HG03039 (cell line): Measurements from ENCODE around the gene SLAMF1.
A peak's percentile ranks its signal among the peaks of the same experiment; 100 is the strongest.
"Not testable (repeated sequence)": the region's sequence is repeated elsewhere in the genome, so short reads cannot be mapped to it uniquely, and the experiment has no call there.

Source experiments
- ATAC-seq: cut with Tn5 transposase; IDR thresholded peaks from one replicate; pipeline ENCODE4 v1.9.1; 2021; ENCODE audit warnings: mild to moderate bottlenecking, moderate library complexity; ENCODE audit not compliant: unreplicated experiment

Gene SLAMF1, protein sequence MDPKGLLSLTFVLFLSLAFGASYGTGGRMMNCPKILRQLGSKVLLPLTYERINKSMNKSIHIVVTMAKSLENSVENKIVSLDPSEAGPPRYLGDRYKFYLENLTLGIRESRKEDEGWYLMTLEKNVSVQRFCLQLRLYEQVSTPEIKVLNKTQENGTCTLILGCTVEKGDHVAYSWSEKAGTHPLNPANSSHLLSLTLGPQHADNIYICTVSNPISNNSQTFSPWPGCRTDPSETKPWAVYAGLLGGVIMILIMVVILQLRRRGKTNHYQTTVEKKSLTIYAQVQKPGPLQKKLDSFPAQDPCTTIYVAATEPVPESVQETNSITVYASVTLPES

DNA sequence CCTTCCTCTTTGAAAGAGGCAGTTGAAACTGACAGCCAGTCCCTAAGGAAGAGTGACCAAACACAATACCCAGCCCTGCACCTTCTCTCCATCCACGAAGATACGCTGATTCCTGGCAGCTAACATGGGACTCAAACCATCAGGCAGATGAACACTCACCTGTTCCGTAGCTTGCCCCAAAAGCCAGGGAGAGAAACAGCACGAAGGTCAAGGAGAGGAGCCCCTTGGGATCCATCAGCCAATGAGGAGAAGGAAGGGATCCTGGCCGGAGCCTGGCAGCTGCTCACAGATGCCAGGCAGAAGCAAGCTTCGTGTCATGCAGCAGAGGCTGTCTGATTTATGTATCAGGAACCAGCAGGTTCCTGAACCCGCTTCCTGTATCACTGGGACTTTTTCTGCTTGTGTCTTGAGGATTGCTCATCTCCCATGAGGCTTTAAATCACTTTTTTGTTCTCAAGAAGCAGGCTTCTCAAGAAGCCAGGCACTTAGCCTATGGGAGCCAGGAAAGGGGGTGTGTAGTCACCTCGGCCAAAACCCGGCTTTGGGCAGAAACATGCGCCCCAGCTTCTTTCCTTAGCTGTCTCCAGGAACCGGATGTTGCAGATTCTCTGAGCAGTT, at the start of gene SLAMF1:
SLAMF1 (minus strand) TSS at position 334 of the 618 bp plus-strand sequence; CDS start at position 235, 99 bp downstream.
- no peak for ATAC-seq

- not testable (repeated sequence) for ATAC-seq
Observed at GRCh38 chr1:160692390-160692789, 45.5 kb upstream of the SLAMF1 start.

DNA sequence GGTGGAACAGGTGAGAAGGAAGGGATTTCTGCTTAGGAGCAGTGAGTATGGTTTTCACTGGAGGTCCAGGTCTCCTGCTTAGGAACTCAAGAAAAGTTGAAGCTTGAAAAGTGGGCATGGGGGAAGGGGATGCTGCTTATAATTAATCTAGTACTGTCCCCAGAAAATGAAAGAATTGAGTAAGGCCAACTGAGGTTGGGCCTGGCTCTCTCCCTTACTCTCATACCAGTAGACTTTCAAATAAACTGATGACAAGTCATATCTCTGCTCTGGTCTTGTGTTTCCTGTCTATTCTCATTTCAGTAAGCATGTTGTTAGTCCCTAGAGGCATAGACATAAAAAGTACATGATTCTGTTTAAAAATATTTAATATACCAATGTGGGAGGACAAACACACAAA, 38.4 kb upstream of the SLAMF1 start:
- ATAC-seq = no peak

DNA sequence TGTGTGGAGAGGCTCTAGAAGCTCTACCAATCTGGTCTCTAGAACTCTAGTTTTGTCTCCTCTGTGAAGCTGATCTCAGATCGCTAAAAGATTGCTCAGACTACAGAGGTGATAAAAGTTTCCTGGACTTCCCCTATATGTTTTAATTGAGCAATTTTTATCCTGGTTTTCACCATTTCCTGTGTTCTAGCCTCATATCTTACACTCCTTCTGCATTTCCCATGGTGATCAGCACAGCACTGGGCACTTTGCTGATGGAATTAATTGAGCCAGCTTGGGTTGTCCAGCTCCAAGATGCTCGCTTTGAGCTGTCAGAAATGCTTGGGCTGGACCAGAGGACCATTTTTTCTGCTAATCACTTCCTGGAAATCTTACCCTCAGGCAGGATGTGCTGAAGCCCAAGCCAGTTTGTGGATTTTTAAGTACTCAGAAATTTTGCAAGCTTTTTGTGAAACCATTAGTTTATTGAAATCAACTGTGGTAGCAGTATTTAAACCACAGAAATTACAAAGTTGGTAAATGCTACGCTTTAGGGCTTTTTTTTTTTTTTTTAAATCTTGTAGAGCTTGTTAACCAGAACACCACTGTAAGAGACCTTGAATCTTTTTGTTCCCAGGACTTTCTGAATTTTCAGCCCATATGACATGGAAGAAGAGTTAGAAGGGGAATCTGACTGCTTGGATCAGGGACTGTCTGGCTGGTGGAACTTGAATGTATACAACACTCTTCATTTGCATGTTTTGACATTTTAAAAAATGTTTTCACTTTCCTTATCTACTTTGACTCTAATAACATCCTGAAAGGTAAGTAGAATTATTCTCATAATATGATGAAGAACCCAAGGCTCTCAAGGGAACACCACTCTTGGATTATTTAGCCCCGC, 36.4 kb upstream of the SLAMF1 start:
- ATAC-seq = no peak

DNA sequence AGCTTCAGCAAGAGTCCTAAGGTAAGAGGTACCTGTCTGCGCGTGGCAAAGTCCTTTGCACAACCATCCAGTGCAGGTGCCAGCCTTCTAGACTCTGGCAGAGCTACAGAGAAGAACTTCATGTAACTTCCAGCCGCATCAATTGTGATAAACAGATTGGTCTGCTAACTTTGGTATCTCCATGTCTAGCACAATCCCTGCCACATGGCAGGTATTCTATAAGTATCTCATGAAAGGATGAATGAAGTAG, 35.0 kb upstream of the SLAMF1 start:
- ATAC-seq = no peak

DNA sequence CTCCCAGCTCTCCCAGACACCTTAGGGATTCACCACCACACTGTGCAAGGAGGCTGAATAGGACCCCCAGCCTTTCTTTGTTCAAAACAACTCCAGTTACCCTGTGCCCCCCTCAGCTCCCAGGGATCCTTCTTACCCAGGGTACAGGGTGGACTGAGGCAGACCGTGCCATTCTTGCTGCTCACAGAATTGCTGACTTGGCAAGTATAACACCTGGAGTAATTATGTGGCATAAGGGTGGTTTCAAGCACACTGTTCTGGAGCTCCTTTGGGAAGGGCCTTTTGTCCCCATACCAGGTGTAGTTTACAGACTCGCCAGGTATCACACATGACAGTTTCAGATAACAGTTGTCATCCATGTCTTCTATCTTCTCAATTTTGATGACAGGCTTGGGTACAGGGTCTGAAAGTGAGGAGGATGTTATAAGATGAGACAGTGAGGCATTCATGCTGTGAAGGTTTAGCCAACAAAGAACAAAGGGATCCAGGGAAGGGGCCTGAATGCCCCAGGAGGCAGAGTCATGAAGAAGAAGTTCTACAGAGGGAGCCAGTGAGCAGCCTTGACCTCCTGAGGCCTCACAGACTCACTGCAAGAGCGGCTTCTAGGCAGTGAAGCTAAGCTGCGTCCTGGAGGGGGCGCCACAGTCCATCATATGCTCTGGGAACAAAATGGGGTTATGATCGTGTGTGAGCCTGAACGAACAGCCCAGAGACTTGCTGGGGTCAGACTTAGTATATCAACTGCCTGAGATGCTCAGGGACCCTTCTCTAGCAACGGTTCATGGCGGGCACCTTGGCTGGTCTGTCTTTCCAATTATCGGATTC, 34.4 kb upstream of the SLAMF1 start:
- ATAC-seq = no peak

DNA sequence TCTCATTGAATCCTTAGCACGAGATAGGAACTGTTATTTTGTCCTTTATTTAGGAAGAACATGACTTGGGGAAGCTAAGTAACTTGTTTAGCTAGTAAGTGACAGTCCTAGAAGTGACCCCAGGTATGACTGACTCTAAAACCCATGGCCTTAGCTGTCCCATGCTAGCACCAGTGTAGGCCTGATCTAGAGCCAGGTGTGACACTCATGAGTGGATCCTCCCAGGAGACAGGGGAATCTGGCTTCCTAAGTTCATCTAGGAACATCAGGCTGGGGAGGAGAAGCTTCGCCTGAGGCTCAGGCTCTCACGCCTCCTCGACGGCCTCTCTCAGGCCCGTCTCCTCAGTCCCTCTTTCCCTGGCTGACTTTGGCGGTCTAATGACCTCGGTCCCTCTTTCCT, 33.6 kb upstream of the SLAMF1 start:
- no peak for ATAC-seq

GRCh38 chr1:160679893-160680292, 33.0 kb upstream of the SLAMF1 start:
- no peak for ATAC-seq

DNA sequence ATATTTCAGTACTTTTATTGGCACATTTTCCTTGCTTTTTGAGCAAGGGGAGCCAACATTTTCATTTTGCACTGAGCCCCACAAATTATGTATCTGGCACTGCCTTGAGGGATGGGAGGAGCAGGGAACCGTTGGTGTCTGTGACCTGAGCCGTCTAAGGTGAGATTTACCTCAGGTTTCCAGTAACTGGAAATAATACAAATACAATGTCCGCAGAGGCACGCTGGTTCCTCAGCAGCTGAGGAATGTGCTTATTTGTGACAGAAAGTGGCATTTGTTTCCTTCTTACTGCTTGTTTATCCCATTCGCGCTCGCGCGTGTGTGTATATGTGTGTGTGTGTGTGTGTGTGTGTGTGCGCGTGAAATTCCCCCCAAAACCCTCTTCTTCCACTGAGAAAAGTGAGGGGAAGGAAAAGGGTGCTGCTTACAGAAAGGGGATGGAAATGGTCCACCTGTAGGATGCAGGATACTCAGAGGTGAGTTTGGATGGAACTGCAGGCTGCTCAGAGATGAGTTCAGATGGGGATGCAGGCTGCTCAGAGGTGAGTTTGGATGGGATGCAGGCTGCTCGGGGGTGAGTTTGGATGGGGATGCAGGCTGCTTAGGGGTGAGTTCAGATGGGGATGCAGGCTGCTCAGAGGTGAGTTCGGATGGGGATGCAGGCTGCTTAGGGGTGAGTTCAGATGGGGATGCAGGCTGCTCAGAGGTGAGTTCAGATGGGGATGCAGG, 30.2 kb upstream of the SLAMF1 start:
- ATAC-seq = no peak

GRCh38 chr1:160675641-160676410, 29.0 kb upstream of the SLAMF1 start:
- peak; percentile 47 for ATAC-seq

DNA sequence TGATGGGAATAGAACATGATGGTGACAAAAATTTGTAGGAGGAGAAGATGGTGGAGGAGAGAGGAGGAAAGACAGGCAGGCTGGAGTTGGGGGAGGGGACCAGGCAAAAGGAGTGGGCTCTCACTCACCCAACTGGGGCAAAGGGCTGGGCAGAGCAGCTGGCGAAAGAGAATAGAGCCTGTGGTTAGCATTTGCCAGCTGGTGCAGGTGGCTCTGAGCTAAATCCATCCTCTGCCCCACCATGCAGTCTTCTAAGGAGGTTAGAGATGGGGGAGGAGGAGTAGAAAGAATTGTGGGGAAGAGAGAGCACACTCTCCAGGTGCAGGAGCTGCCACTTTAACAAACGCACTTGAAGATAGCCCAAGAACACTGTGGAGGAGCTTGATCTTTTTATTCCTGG, 27.6 kb upstream of the SLAMF1 start:
- ATAC-seq = no peak

GRCh38 chr1:160672789-160673695, 26.2 kb upstream of the SLAMF1 start:
- no peak for ATAC-seq

DNA sequence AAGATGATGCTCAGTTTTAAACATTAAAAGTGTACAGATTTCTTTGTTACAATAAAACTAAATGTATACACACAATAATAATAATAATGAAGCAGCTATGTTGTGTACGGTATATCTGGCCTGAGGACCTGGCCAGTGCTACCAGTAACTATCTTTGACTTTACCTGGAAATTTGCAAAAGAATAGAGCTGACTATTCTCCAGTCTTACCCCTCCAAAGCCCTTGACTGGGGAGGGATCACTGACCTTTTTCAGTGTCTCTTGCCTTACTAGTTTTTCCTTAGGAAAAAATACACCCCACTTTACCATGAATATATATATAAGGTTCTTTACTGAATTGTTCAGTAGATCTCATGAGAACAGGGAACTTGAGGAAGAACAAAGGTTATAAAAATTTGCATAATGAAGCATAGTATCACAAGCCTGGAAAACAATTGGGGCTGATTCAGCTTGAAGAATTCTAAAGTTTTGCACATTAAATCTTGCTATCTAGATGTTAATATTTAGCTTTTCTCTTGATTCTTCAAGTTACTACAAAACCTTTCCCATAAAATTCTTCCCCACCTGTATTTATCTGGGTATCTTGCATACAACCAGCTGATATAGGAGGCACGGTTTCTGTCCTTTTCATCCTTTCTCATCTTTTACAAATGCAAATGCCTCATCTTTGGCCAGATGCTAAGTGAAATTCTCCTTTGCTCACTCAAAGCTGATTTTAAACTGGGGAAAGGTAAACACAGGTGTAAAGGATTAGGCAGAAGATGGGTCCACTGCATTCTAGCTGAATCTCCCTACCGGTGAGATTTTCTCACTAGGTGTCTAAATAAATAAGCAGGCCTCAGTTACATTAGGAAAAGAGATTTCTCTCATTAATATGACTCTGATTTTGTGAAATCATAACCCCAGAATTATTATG, 25.0 kb upstream of the SLAMF1 start:
- ATAC-seq = no peak

DNA sequence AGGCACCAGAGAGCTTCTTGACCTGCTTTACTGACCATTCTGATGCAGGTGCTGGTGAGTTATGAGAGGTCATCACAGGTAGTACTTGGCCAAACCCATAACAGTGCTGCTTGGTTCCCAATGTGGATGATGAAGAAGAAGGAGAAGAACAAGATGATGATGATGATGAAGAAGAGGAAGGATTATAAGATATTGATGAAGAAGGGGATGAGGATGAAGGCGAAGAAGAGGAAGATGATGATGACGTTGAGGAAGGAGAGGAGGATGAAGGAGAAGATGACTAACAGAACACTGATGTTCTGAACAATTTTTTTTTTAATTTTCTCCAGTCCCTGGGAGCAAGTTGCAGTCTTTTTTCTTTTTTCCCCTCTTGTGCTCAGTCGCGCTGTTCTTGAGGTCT, 23.9 kb upstream of the SLAMF1 start:
- no peak for ATAC-seq

DNA sequence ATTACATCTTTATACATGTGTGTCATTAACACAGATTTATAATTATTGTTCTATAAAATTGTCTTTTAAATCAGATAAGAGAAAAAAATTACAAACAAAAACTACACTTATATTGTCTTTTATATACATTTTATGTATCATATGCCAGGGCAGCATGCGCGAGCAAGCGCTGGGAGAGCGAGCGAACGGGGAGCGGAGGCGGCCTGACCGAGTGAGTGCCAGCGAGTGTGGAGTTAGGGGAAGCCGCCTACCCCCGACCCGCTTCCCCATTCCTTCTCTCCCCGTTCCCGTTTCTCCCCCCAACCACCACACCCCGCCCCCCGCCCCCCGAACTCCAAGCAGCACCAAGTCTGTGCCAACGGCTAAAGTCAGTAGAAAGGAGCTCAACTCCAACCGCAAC, 23.0 kb upstream of the SLAMF1 start:
- no peak for ATAC-seq

GRCh38 chr1:160669276-160669675, 22.4 kb upstream of the SLAMF1 start:
- no peak for ATAC-seq

DNA sequence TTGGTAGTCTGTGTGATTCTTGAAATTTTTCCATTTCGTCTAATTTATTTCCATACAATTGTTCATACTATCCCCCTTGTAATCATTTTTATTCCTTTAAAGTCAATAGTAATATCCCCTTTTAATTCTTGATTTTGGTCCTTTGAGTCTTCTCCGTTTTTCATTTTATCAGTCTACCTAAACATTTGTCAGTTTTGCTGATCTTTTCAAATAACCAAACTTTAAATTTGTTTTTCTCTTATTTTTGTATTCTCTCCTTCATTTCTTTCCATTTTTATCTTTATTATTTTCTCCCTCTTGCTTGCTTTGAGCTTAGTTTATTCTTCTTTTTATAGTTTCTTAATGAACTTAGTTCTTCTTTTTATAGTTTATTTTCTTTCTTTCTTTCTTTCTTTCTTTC, 21.1 kb upstream of the SLAMF1 start:
- ATAC-seq = no peak

DNA sequence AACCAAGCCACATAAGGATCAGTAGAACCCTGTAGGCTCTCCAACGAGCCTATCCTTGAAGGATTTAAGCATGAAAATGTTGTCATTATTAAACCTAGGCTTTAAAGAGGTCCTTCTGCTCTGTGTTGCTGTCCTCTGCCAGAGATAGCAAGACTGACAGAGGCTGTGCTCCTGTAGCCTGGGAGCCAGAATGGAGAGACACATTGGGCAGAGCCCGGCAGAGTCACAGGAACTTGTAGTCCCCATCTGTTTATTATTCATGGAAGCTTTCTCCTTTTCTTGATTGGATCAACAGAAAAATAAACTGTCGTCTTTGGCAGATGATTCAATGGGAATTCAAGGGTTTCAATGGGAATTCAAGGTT, 19.2 kb upstream of the SLAMF1 start:
- no peak for ATAC-seq
